A673 (cell line): ENCODE results near the gene SNRPB2.

Source experiments
- CTCF ChIP-seq: fragments of 300-800, 200-600 bp; sonication (generic); conservative IDR thresholded peaks from 2 replicates; pipeline ENCODE4 v1.5.1; 2017; ENCODE audit warnings: low read depth, mild to moderate bottlenecking, antibody characterized with exemption, low read length, moderate library complexity, mixed read lengths
- EZH2 ChIP-seq: fragments of 200-600 bp; sonication (generic); IDR thresholded peaks from 2 replicates; pipeline ENCODE4 v1.6.1; 2017; ENCODE audit warnings: borderline replicate concordance, low read depth, mild to moderate bottlenecking, mixed read lengths, antibody characterized with exemption, low read length; ENCODE audit not compliant: poor library complexity, severe bottlenecking

GRCh38 chr20:16684416-16684815, 45.4 kb upstream of the SNRPB2 start:
- no peak for TF ChIP-seq EZH2
- TF ChIP-seq CTCF = no peak
